Spleen (tissue), 11 donors: ENCODE results near the gene PIF1. TPM values are rescaled to one million over a fixed set of nuclear protein-coding genes. Genes with fewer than 3 reads are reported as not detected.

Source experiments
- DNase-seq: peaks from one replicate; pipeline ENCODE4 v3.0.0-alpha.2; 2020
- H3K27ac ChIP-seq, 8 donors: fragments of 200-600 bp; sonication (generic) in 7 of 8; 1 replicate in 4 of 8; 2 replicates in 4 of 8; pipeline versions ENCODE4 v1.5.0 to v1.8.0; 2016 to 2021; ENCODE audit warnings: inconsistent platforms in 4 of 8, mild to moderate bottlenecking in 4 of 8, moderate library complexity in 1 of 8
- H3K27me3 ChIP-seq, 7 donors: fragments of 200-600 bp; sonication (generic) in 6 of 7; replicated peaks in 1 of 7; 1 replicate in 4 of 7; 2 replicates in 3 of 7; pipeline versions ENCODE4 v1.5.0 to v1.8.0; 2016 to 2021; ENCODE audit warnings: inconsistent platforms in 3 of 7, mild to moderate bottlenecking in 1 of 7
- H3K36me3 ChIP-seq, 6 donors: fragments of 200-600 bp; sonication (generic) in 5 of 6; 1 replicate in 4 of 6; 2 replicates in 2 of 6; pipeline versions ENCODE4 v1.5.0 to v1.8.0; 2016 to 2021; ENCODE audit warnings: inconsistent platforms in 2 of 6
- H3K4me1 ChIP-seq, 6 donors: fragments of 200-600 bp; sonication (generic) in 5 of 6; 1 replicate in 3 of 6; 2 replicates in 3 of 6; pipeline versions ENCODE4 v1.5.0 to v1.8.0; 2016 to 2021; ENCODE audit warnings: inconsistent platforms in 3 of 6
- H3K4me3 ChIP-seq, 8 donors: fragments of 200-600 bp; sonication (generic) in 7 of 8; 1 replicate in 4 of 8; 2 replicates in 4 of 8; pipeline versions ENCODE4 v1.5.0 to v1.8.0; 2016 to 2021; ENCODE audit warnings: inconsistent platforms in 4 of 8, mild to moderate bottlenecking in 4 of 8, moderate library complexity in 2 of 8
- H3K9me3 ChIP-seq, 8 donors: fragments of 200-600 bp; sonication (generic) in 7 of 8; 1 replicate in 4 of 8; 2 replicates in 4 of 8; pipeline versions ENCODE4 v1.5.0 to v1.8.0; 2016 to 2021; ENCODE audit warnings: inconsistent platforms in 4 of 8
- CTCF ChIP-seq, 11 experiments: fragments of 200-600 bp in 7 of 11; fragments of 450-650 bp in 4 of 11; sonication (generic) in 4 of 11; IDR thresholded peaks in 8 of 11; conservative IDR thresholded peaks in 3 of 11; 1 replicate in 7 of 11; 2 replicates in 4 of 11; pipeline versions ENCODE4 v1.4.0 to v1.8.0; 2016 to 2021; ENCODE audit warnings: antibody characterized with exemption in 11 of 11, inconsistent platforms in 4 of 11, mild to moderate bottlenecking in 1 of 11
- POLR2A ChIP-seq, 3 donors: fragments of 450-650 bp; IDR thresholded peaks; one replicate each; pipeline ENCODE4 v1.5.1; 2017; ENCODE audit warnings: antibody characterized with exemption in 3 of 3, mild to moderate bottlenecking in 1 of 3
- POLR2AphosphoS5 ChIP-seq, 3 donors: sonication (generic); formaldehyde crosslinking; IDR thresholded peaks; one replicate each; pipeline ENCODE4 v1.5.1; 2017; ENCODE audit warnings: antibody characterized with exemption in 3 of 3
- WGBS, 5 donors: extraction: QIAGEN DNeasy Blood & Tissue Kit in 3 of 5; methylation state at CpG; one replicate each; pipeline versions ENCODE4 v1.1.5 to v1.1.7; 2013 to 2018; 5-methylcytosine and 5-hydroxymethylcytosine counted together
- intact Hi-C: fragments of 100-400 bp; cut with DNase I; formaldehyde crosslinking; loops from one replicate; pipeline ENCODE4 v1.15.0; 2023; ENCODE audit warnings: low total_unique reads
- polyA plus RNA-seq, 3 donors: library from polyadenylated mRNA; stranded (reverse); fragments of 200-250 nt; gene quantifications; one replicate each; pipeline ENCODE4 v1.2.1, GENCODE V29; 2013
- total RNA-seq, 7 donors: library from RNA; depleted of rRNA in 3 of 7; stranded (reverse); fragments of >200 nt in 3 of 7; fragmentation: NEBNext Ultra II Directional in 4 of 7; extraction: Animal tissue kit (Norgen Biotek cat#: 25700) in 4 of 7; gene quantifications; one replicate each; pipeline versions ENCODE4 v1.1.0 to v1.2.1, GENCODE V29; 2016 to 2021
- donor health status: healthy with polysubstance abuse.
- donor health status: DM: no; HTN: no; CAD: no; lungs with moderate emphysema.
- donor health status: DM: no; HTN: no; CAD: no.
- donor health status: Bipolar disorder and iron deficiency.
- donor health status: healthy.
- donor health status: DM: no; HTN: no; CAD: no.
- donor health status: DM: yes; HTN: yes; CAD: no.

Gene PIF1
- total and polyA plus RNA-seq, 10 donors: 3.8 to 10.3 (median 6.8) TPM

- intact Hi-C loops: no loop called here
- 67 to 80% (median 74%) methylated on average over 5 to 7 of the region's 7 CpGs for WGBS, 5 donors
- H3K36me3 ChIP-seq: no peaks in the 10 kb centered on the region
- H3K4me3 ChIP-seq: no peak overlapping the region
- H3K4me1 ChIP-seq: peaks cover 0 to 11% (median 0%) of the 10 kb centered on the region in 6 donors
- H3K27ac ChIP-seq: no peak overlapping the region
- no peak for DNase-seq
- no peaks in the 10 kb centered on the region for H3K9me3 ChIP-seq
- TF ChIP-seq POLR2AphosphoS5 (IDR thresholded peaks at IDR 0.05) (no peak), POLR2A (IDR thresholded peaks at IDR 0.05) (no peak), CTCF (IDR thresholded peaks at IDR 0.05 in 8 of 11, conservative IDR thresholded peaks at IDR 0.05 in 3 of 11) (peak in 1 of 11 experiments; percentile 17)
- no peaks in the 10 kb centered on the region for H3K27me3 ChIP-seq
These were observed 58.2 kb downstream of the PIF1 start for GRCh38 chr15:64767203-64767602.

- Histone ChIP-seq H3K4me3 (no peak overlapping the region), H3K9me3 (no peaks in the 10 kb centered on the region), H3K27ac (no peak overlapping the region), H3K36me3 (no peaks in the 10 kb centered on the region), H3K27me3 (no peaks in the 10 kb centered on the region), H3K4me1 (peaks cover 0 to 11% (median 0%) of the 10 kb centered on the region in 6 donors)
- TF ChIP-seq POLR2A (IDR thresholded peaks at IDR 0.05) (no peak), POLR2AphosphoS5 (IDR thresholded peaks at IDR 0.05) (no peak), CTCF (IDR thresholded peaks at IDR 0.05 in 8 of 11, conservative IDR thresholded peaks at IDR 0.05 in 3 of 11) (no peak)
- DNase-seq: no peak
- intact Hi-C loops: no loop called here
- WGBS, 5 donors: 74 to 82% (median 78%) methylated on average over 8 of the region's 8 CpGs
These were observed 59.4 kb downstream of the PIF1 start for GRCh38 chr15:64766058-64766457.

Other genes starting within 250 kb of the PIF1 start
- 1 to 10 TPM; 1.2 to 6.0 (median 3.3) TPM for gene RBPMS2, start 50.1 kb downstream of the PIF1 start, total RNA-seq
- gene RBPMS2, start 50.1 kb downstream of the PIF1 start, polyA plus RNA-seq: 1 to 10 TPM; 1.0 to 3.0 (median 1.2) TPM
- gene PLEKHO2, start 16.3 kb upstream of the PIF1 start, total RNA-seq: 100 to 1,000 TPM; 124 to 249 (median 156) TPM
- gene PLEKHO2, start 16.3 kb upstream of the PIF1 start, polyA plus RNA-seq: 100 to 1,000 TPM in 1 of 3 donors, 10 to 100 TPM in 2; 33.9 to 130 (median 40.3) TPM
- 10 to 100 TPM; 20.7 to 71.1 (median 48.2) TPM for gene ANKDD1A, start 86.3 kb upstream of the PIF1 start, total RNA-seq
- gene ANKDD1A, start 86.3 kb upstream of the PIF1 start, polyA plus RNA-seq: 10 to 100 TPM in 2 of 3 donors, 1 to 10 TPM in 1; 5.7 to 19.9 (median 11.7) TPM
- 100 to 1,000 TPM in 1 of 7 donors, 10 to 100 TPM in 6; 78.1 to 101 (median 82.2) TPM for gene SPG21, start 164.3 kb upstream of the PIF1 start, total RNA-seq
- gene SPG21, start 164.3 kb upstream of the PIF1 start, polyA plus RNA-seq: 10 to 100 TPM; 48.9 to 63.7 (median 61.9) TPM
- gene MTFMT, start 204.0 kb upstream of the PIF1 start, total RNA-seq: 10 to 100 TPM; 10.8 to 27.5 (median 14.8) TPM
- gene MTFMT, start 204.0 kb upstream of the PIF1 start, polyA plus RNA-seq: 1 to 10 TPM; 3.7 to 8.3 (median 5.7) TPM
- not detected for gene SLC51B, start 219.7 kb upstream of the PIF1 start, total RNA-seq
- gene SLC51B, start 219.7 kb upstream of the PIF1 start, polyA plus RNA-seq: under 1 TPM in 1 of 3 donors, not detected in 2; 0.09 TPM
- 10 to 100 TPM in 2 of 7 donors, 1 to 10 TPM in 5; 8.3 to 38.5 (median 9.4) TPM for gene RASL12, start 242.3 kb upstream of the PIF1 start, total RNA-seq
- 1 to 10 TPM; 2.7 to 6.5 (median 6.1) TPM for gene RASL12, start 242.3 kb upstream of the PIF1 start, polyA plus RNA-seq